K562 (cell line): ENCODE results near the gene MINDY3. TPM values are rescaled to one million over a fixed set of nuclear protein-coding genes. Genes with fewer than 3 reads are reported as not detected.

Experiments used
- HNRNPL ChIP-seq: fragments of 200-400 bp; formaldehyde crosslinking; IDR thresholded peaks from 2 replicates; pipeline ENCODE4 v1.6.1; 2017; ENCODE audit warnings: low read depth, mild to moderate bottlenecking, low read length
- polyA plus RNA-seq, 8 experiments: library from polyadenylated mRNA; depleted of rRNA in 4 of 8; stranded (reverse) in 5 of 8; unstranded in 3 of 8; fragments of >200 nt; fragmentation: Nextera tagmentation in 2 of 8; fragmentation: Illumina TruSeq in 1 of 8; extraction: Ambion mirVana in 2 of 8; extraction: Trizol in 1 of 8; gene quantifications; 2 replicates each; pipeline versions ENCODE4 v1.2.1 to v1.2.3, GENCODE V29; 2011 to 2014; ENCODE audit warnings: inconsistent platforms in 1 of 8, missing spikeins in 1 of 8
- total RNA-seq, 7 experiments: library from RNA; depleted of rRNA in 6 of 7; stranded (reverse); fragments of >200 nt in 6 of 7; fragmentation: Illumina TruSeq in 2 of 7; extraction: Trizol in 2 of 7; gene quantifications; 2 replicates each; pipeline versions ENCODE4 v1.2.1 to v1.2.3, GENCODE V29; 2011 to 2021; ENCODE audit warnings: low replicate concordance in 1 of 7
- TF ChIP-seq, protein P1 (sequence below): fragments of 200-600 bp; sonication (generic); IDR thresholded peaks from one replicate; pipeline ENCODE4 v1.6.1; 2012; ENCODE audit warnings: mild to moderate bottlenecking, low read depth, low read length, inconsistent platforms

MINDY3 gene
- total and polyA plus RNA-seq, 9 of the 15 experiments (the other 6 are each of a cell fraction or from before 2014, with no cell fraction given) = 14.0 to 35.9 (median 23.6) TPM

- TF ChIP-seq, protein P1, sequence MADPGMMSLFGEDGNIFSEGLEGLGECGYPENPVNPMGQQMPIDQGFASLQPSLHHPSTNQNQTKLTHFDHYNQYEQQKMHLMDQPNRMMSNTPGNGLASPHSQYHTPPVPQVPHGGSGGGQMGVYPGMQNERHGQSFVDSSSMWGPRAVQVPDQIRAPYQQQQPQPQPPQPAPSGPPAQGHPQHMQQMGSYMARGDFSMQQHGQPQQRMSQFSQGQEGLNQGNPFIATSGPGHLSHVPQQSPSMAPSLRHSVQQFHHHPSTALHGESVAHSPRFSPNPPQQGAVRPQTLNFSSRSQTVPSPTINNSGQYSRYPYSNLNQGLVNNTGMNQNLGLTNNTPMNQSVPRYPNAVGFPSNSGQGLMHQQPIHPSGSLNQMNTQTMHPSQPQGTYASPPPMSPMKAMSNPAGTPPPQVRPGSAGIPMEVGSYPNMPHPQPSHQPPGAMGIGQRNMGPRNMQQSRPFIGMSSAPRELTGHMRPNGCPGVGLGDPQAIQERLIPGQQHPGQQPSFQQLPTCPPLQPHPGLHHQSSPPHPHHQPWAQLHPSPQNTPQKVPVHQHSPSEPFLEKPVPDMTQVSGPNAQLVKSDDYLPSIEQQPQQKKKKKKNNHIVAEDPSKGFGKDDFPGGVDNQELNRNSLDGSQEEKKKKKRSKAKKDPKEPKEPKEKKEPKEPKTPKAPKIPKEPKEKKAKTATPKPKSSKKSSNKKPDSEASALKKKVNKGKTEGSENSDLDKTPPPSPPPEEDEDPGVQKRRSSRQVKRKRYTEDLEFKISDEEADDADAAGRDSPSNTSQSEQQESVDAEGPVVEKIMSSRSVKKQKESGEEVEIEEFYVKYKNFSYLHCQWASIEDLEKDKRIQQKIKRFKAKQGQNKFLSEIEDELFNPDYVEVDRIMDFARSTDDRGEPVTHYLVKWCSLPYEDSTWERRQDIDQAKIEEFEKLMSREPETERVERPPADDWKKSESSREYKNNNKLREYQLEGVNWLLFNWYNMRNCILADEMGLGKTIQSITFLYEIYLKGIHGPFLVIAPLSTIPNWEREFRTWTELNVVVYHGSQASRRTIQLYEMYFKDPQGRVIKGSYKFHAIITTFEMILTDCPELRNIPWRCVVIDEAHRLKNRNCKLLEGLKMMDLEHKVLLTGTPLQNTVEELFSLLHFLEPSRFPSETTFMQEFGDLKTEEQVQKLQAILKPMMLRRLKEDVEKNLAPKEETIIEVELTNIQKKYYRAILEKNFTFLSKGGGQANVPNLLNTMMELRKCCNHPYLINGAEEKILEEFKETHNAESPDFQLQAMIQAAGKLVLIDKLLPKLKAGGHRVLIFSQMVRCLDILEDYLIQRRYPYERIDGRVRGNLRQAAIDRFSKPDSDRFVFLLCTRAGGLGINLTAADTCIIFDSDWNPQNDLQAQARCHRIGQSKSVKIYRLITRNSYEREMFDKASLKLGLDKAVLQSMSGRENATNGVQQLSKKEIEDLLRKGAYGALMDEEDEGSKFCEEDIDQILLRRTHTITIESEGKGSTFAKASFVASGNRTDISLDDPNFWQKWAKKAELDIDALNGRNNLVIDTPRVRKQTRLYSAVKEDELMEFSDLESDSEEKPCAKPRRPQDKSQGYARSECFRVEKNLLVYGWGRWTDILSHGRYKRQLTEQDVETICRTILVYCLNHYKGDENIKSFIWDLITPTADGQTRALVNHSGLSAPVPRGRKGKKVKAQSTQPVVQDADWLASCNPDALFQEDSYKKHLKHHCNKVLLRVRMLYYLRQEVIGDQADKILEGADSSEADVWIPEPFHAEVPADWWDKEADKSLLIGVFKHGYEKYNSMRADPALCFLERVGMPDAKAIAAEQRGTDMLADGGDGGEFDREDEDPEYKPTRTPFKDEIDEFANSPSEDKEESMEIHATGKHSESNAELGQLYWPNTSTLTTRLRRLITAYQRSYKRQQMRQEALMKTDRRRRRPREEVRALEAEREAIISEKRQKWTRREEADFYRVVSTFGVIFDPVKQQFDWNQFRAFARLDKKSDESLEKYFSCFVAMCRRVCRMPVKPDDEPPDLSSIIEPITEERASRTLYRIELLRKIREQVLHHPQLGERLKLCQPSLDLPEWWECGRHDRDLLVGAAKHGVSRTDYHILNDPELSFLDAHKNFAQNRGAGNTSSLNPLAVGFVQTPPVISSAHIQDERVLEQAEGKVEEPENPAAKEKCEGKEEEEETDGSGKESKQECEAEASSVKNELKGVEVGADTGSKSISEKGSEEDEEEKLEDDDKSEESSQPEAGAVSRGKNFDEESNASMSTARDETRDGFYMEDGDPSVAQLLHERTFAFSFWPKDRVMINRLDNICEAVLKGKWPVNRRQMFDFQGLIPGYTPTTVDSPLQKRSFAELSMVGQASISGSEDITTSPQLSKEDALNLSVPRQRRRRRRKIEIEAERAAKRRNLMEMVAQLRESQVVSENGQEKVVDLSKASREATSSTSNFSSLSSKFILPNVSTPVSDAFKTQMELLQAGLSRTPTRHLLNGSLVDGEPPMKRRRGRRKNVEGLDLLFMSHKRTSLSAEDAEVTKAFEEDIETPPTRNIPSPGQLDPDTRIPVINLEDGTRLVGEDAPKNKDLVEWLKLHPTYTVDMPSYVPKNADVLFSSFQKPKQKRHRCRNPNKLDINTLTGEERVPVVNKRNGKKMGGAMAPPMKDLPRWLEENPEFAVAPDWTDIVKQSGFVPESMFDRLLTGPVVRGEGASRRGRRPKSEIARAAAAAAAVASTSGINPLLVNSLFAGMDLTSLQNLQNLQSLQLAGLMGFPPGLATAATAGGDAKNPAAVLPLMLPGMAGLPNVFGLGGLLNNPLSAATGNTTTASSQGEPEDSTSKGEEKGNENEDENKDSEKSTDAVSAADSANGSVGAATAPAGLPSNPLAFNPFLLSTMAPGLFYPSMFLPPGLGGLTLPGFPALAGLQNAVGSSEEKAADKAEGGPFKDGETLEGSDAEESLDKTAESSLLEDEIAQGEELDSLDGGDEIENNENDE = no peak
- TF ChIP-seq HNRNPL = no peak
- TF ChIP-seq, all 486 proteins: peak for 0
Observed at GRCh38 chr10:15758618-15759017, 101.7 kb downstream of the MINDY3 start (continued).
